Stimulated activated CD8-positive, alpha-beta memory T cell treated with anti-CD3 and anti-CD28 coated beads, Interleukin-7, amount 100 ng/mL, for 24 hours (primary cell): Measurements from ENCODE around the gene C6orf89.
"Not testable (repeated sequence)": the region's sequence is repeated elsewhere in the genome, so short reads cannot be mapped to it uniquely, and the experiment has no call there.

Source experiments
- DNase-seq: peaks from one replicate; pipeline ENCODE4 v3.0.0-alpha.2; 2020; ENCODE audit warnings: low read depth

Gene C6orf89

DNA sequence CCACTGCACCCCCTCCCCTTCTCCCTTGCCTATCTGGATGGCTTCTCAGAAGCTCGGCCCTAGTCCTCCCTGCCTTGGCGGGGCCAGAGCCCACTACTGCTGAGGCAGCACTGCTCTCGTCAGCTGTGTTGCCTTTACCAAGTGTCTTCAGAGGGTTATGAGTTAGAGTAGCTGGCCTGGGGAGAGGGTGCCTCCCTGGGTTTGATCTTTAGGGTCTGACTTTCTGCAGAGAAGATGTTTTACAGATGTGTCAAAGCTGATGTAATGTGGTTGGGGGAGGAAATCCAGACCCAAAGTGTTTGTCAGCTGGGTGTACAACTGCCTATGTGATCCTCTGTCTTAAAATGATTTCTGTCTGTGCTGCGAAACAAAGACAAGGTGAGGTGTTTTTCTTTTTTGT, 38.4 kb downstream of the C6orf89 start:
- no peak for DNase-seq

DNA sequence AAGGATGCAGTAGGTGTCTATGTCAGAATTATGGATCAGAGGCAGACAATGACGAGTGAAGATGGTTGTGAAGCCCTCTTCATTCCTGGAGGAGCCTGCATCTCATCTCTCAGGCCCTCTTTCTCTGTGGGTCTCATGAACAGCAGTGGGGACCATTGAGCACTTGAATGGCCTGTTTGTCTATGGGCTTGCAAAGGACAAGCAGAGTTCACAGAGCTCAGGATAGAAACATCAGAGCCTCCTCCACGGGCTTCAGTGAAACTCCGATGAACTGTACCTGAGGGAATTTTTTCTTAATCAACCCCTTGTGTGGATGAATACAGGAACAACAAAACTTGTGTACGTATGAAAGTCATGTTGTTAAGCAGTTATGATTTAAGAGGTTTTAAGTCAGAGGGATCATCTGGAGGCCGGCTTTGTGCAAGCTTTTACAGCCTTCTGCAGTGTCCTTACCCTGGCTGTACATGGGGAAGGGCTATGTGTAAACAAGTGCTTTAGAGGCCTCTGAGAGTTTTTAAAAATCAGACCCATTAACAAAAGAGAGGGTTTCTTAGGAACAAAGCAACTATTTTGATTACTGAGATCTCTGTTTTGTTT, 39.1 kb downstream of the C6orf89 start:
- no peak for DNase-seq

DNA sequence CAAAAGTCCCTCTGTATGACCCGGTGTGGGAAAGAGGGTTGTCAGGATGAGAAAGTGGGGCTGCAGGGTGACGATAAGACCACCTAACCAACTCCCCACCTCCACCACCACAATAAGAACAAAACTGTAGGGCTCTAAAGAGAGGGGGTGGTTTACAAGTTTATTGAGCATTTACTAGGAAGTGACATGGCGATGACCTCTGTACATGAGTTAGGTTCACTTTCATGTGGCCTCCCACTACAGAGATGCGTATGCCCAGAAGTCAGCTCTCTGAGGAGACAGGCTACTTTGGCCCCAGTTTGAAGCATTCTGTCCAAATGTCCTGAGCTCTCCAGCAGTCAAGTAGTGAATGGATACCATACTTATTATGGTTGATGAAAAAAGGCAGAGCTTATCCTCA, 40.1 kb downstream of the C6orf89 start:
- no peak for DNase-seq

- DNase-seq = no peak
Measured at GRCh38 chr6:36926708-36927513, 41.2 kb downstream of the C6orf89 start.

DNA sequence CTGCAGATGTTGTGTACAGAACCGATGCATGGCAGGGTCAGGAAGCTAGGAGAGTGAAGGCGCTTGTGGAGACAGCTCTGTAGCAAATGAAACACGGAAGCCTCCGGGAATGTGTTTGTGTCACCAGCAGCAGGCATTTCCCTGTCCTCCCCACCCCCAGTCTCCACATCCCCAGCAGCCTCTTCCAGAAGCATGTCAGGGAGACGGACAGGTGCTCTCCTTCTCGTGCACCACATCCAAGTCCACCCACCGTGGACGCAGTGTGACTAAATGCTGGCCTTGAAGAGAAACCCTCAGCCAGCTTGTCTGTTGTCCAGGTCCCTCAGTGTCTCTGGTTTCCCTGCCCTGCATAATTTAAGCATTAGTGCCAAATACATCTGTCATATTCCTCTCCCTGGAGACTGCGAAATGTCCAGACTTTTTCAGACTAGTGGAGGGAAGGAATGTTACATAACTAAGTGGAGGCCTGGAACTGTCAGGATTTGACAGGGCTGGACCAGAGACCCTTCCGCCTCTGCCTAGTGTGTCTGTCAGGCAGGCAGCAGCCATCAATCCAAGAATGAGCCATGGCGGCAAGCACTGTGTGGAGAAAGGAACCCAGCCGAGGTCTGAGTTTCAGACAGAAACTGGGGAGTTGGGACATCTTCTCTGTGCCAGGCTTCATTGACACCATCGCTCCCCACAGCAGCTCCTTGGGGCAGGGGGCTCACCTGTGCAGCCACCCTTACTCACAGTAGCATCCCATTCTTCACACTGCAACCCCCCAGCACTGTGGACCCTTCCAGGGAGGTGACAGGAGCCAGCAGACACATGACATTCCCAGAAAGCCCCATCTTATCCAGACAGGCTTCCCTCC, 42.2 kb downstream of the C6orf89 start:
- no peak for DNase-seq

DNA sequence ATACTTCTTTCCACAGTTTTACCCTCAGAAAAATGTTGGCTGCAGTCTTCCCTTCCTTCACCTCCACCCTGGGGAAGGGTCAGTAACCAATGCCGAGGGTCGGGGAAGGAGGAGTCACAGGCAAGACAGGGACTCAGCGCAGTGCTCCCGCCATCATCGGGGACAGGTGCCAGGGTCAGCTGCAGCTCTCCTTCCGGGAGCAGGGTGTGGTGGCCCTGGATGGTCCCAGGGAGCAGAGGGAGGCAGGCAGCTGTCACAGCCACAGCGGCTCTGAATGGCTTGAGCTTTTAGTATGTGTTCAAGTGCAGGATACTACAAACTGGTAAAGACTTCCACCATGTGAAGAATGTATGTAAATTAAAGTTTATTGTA, 42.8 kb downstream of the C6orf89 start:
- DNase-seq = no peak

GRCh38 chr6:36929152-36929551, 43.4 kb downstream of the C6orf89 start:
- no peak for DNase-seq

DNA sequence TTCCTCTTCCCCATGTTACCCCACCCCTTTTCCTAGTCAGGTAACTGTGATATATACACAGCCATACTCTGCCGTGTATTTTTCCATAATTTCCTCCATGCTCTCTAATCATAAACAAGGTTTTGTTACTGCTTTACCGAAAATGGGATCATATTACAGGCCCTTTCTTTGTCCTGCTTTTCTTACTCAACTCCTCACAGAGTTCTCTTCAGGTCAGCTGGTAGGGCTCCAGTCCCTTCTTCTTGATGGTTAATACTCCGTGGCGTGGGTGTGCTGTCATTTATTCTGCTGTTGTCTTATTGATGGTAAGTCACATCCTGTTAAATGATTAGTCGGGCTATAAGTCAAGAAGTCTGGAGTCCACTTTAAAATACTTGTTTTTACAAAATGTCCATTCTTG, 43.9 kb downstream of the C6orf89 start:
- no peak for DNase-seq

GRCh38 chr6:36930483-36930882, 44.7 kb downstream of the C6orf89 start:
- no peak for DNase-seq

DNA sequence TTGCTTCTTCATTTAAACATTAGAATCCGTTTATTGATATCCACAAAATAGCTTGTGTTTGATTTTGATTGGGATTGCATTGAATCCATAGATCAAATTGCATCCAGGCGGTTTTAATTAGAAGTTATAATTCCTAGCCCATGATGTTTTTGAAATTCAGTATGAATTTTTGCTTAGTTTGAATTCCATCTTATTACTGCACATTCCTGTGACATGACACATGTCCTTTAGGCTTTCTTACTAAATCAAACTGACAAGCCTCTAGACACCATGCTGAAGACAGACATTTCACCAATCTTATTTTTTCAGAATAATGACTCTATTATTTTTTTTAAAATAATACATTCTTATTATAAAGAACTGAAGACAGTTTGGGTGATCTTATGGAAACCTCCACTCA, 47.4 kb downstream of the C6orf89 start:
- no peak for DNase-seq

- no peak for DNase-seq
Measured at GRCh38 chr6:36933519-36933918, 47.8 kb downstream of the C6orf89 start.

DNA sequence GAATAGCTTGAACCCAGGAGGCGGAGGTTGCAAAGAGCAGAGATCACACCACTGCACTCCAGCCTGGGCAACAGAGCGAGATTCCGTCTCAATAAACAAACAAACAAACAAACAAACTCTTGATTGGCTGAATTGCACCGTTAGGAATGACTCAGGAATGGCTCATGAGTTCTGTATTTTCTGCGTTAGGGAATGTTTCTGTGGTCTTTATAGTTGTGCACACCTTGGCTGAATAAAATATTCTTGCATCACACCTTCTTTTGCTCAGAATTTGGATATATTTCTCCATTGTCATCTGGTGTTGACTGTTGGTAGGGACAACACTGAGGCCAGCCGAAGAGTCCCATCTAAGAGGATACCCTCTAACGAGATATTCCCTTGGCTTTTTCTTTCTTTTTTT, 49.1 kb downstream of the C6orf89 start:
- DNase-seq = no peak

- DNase-seq = no peak
Measured at GRCh38 chr6:36936824-36937223, 51.1 kb downstream of the C6orf89 start.

- no peak for DNase-seq
Measured at GRCh38 chr6:36937896-36938295, 52.1 kb downstream of the C6orf89 start.

DNA sequence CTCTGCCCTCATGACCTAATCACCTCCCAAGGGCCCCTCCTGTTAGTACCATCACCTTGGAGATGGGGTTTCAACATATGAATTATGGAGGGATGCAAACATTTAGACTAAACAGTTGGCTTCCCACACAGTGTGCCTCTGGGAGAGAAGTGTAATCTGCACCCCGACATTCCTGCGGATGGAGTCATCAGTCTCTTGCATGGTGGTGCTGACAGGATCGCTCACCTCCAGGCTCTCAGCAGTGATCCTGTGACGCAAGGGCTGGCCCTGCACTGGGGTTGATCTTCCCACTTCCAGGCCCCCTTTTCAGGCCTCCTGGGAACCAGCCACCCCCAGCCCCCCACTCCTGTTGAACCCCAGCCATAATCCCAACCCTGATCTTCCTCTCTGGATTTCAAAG, 52.8 kb downstream of the C6orf89 start:
- no peak for DNase-seq

GRCh38 chr6:36939005-36939404, 53.3 kb downstream of the C6orf89 start:
- DNase-seq = not testable (repeated sequence)

DNA sequence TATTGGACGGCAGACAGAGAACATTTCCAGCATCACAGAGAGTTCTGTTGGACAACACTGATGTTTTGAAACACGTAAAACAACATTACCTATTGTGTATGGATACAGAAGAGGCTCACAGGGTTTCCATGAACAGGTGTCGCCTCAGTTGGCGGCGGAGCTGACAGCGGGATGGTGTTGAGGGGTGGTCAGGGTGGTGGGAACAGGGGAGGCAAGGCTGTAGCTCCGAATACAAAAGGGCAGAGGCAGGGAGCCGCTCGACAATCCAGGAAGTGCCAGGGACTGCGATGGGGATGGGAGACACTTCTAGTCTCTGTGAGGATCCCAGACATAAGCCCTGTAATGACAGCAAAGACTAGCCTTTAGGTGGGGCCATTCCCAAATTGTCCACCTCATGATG, 54.3 kb downstream of the C6orf89 start:
- DNase-seq = no peak

DNA sequence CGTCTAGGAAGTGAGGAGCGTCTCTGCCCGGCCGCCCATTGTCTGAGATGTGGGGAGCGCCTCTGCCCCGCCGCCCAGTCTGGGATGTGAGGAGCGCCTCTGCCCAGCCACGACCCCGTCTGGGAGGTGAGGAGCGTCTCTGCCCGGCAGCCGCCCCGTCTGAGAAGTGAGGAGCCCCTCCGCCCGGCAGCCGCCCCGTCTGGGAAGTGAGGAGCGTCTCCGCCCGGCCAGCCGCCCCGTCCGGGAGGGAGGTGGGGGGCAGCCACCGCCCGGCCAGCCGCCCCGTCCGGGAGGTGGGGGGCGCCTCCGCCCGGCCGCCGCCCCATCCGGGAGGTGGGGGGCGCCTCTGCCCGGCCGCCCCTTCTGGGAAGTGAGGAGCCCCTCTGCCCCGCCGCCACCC, 55.8 kb downstream of the C6orf89 start:
- DNase-seq = not testable (repeated sequence)

- not testable (repeated sequence) for DNase-seq
Measured at GRCh38 chr6:36942329-36942728, 56.6 kb downstream of the C6orf89 start.

- DNase-seq = no peak
Measured at GRCh38 chr6:36944650-36945049, 58.9 kb downstream of the C6orf89 start.

DNA sequence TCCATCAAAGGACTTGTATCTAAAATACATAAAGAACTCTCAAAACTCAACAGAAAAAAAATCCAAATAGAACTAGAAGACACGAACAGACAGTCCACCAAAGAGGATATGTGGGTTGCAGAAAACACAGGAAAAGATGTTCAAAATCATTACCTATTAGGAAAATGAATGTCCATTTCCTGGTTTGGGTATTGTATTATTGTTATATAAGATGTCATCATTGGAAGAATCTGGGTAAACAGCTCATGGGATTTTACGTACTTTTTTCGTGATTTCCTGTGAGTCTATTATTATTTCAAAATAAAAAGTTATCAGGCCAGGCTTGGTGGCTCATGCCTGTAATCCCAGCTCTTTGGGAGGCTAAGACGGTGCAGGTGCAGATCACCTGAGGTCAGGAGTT, 59.5 kb downstream of the C6orf89 start:
- no peak for DNase-seq

- DNase-seq = no peak
Measured at GRCh38 chr6:36946526-36946925, 60.8 kb downstream of the C6orf89 start.
